Stimulated activated CD8-positive, alpha-beta memory T cell treated with anti-CD3 and anti-CD28 coated beads, Interleukin-4, amount 100 ng/mL, for 24 hours (primary cell): ENCODE data around the gene MORC1.

Source experiments
- DNase-seq: peaks from one replicate; pipeline ENCODE4 v3.0.0-alpha.2; 2020; ENCODE audit warnings: low read depth

Gene MORC1

GRCh38 chr3:108946292-108947285 lies 171.3 kb downstream of the MORC1 start:
- DNase-seq = no peak

GRCh38 chr3:108940568-108941263 lies 177.2 kb downstream of the MORC1 start:
- DNase-seq = no peak

GRCh38 chr3:108940166-108940565 lies 177.8 kb downstream of the MORC1 start:
- DNase-seq = no peak

- no peak for DNase-seq
These were observed 180.8 kb downstream of the MORC1 start for GRCh38 chr3:108936924-108937689.

- no peak for DNase-seq
These were observed 186.9 kb downstream of the MORC1 start for GRCh38 chr3:108931035-108931434.

GRCh38 chr3:108918866-108919265 lies 199.1 kb downstream of the MORC1 start:
- no peak for DNase-seq

GRCh38 chr3:108914774-108915641 lies 202.9 kb downstream of the MORC1 start:
- DNase-seq = peak; percentile 29

DNA sequence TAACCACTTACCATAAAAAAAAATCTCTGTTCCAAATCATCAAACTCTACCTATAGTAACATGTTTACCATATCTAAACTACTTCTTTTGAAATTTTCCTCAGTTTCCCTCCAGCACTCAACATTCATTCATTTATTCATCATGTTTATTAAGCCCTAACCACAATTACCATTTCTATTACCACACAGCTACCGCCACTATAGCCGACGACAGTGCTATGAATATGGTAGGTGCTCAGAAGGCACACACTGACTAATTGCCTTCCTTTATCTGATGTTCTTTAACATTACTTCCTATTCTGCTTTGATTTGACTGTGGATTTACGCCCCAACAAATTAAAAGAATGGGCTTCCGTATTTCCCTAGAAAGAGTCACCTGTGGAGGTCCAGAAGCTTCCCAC lies 208.1 kb downstream of the MORC1 start:
- no peak for DNase-seq
